Measurements from ENCODE around the gene CAMK2G.

CAMK2G gene

GRCh38 chr10:73763343-73763742, 111.0 kb downstream of the CAMK2G start:
- DNase-seq: no peak

- no peak for DNase-seq
These were observed 111.4 kb downstream of the CAMK2G start for GRCh38 chr10:73762915-73763314.

Measured in NCI-H524 (cell line).